ENCODE results near the gene P3H3. TPM values are rescaled to one million over a fixed set of nuclear protein-coding genes. Genes with fewer than 3 reads are reported as not detected.

Gene P3H3, protein sequence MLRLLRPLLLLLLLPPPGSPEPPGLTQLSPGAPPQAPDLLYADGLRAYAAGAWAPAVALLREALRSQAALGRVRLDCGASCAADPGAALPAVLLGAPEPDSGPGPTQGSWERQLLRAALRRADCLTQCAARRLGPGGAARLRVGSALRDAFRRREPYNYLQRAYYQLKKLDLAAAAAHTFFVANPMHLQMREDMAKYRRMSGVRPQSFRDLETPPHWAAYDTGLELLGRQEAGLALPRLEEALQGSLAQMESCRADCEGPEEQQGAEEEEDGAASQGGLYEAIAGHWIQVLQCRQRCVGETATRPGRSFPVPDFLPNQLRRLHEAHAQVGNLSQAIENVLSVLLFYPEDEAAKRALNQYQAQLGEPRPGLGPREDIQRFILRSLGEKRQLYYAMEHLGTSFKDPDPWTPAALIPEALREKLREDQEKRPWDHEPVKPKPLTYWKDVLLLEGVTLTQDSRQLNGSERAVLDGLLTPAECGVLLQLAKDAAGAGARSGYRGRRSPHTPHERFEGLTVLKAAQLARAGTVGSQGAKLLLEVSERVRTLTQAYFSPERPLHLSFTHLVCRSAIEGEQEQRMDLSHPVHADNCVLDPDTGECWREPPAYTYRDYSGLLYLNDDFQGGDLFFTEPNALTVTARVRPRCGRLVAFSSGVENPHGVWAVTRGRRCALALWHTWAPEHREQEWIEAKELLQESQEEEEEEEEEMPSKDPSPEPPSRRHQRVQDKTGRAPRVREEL
- 3.5 and 4.0 TPM in 2 replicates for total RNA-seq

GRCh38 chr12:6827982-6828780 is at the start of gene P3H3:
TSS of gene P3H3 (plus strand) at chr12:6828407. CDS start at chr12:6828441, 34 bp downstream.
- H3K27ac Mint-ChIP-seq: peak within 1 kb of the TSS; percentile 78
- peaks cover 31% of the 10 kb centered on the region for H3K4me1 Mint-ChIP-seq (ENCODE audit: low read depth)
- peaks cover 48% of the 10 kb centered on the region for H3K27me3 Mint-ChIP-seq (ENCODE audit: insufficient read depth)
- intact Hi-C loops (cut with micrococcal nuclease): loop anchor here (5.0 kb wide), 1 partner anchor 56 kb away; the partner anchor contains the start of gene LAG3
- no peak for DNase-seq (ENCODE audit: low spot score)
- H3K36me3 Mint-ChIP-seq (ENCODE audit: low read depth): no peaks in the 10 kb centered on the region
- peak within 1 kb of the TSS; percentile 90 for H3K4me3 Mint-ChIP-seq
- H3K9me3 Mint-ChIP-seq: no peaks in the 10 kb centered on the region

DNA sequence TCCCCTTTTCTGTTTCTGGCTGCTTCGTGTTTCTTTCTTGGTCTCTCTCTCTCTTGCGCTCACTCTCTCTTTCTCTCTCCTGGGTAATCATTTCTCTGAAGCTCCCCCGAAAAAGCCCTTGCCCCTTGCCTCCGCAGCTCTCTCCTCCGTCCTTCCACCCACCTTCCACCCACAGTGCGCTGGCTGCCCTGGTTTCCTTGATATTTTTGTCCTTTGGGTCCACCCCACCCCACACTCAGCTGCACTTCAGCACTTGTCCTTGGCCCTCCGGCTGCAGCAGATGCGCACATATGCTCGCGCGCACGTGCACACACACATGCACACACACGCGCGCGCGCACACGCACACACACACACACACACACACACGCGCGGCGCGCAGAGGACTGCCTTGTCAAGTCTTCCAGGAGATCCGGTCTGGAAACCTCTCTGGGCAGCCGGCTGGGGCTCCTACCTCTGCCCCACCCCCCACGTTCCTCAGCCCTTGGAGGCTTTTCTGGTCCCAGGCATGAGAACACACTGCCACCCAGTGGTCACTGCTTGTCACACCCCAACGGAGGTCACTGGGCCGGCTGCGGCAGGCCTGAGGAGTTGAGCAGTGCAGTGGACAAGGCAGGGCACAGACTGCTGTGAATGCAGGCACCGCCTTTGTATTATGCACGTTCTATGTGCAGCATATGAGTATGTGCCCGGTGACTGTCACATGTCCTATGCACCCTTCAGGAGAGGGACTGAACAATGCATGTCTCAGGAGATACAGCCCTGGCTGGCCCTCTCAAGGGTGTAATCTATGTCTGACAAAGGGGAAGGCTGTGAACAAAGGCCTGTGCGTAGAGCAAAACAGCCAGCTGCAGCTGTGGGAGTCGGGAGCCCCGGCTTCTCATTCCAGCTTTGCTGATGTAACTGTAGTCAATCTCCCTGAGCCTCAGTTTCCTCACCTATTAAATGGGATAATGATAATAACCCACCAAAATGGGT is 49.3 kb upstream of the P3H3 start:
- H3K27me3 Mint-ChIP-seq (ENCODE audit: insufficient read depth): no peaks in the 10 kb centered on the region
- peak; percentile 84 for DNase-seq (ENCODE audit: low spot score)
- peak overlapping the region; percentile 91 for H3K27ac Mint-ChIP-seq
- H3K9me3 Mint-ChIP-seq: no peaks in the 10 kb centered on the region
- H3K4me3 Mint-ChIP-seq: peak overlapping the region; percentile 80
- H3K4me1 Mint-ChIP-seq (ENCODE audit: low read depth): peaks cover 89% of the 10 kb centered on the region
- intact Hi-C loops (cut with micrococcal nuclease): no loop called here
- peaks cover 40% of the 10 kb centered on the region for H3K36me3 Mint-ChIP-seq (ENCODE audit: low read depth)

- H3K9me3 Mint-ChIP-seq: no peaks in the 10 kb centered on the region
- DNase-seq (ENCODE audit: low spot score): no peak
- peak overlapping the region; percentile 57 for H3K4me3 Mint-ChIP-seq
- peak overlapping the region; percentile 91 for H3K27ac Mint-ChIP-seq
- H3K27me3 Mint-ChIP-seq (ENCODE audit: insufficient read depth): no peaks in the 10 kb centered on the region
- peaks cover 89% of the 10 kb centered on the region for H3K4me1 Mint-ChIP-seq (ENCODE audit: low read depth)
- peaks cover 33% of the 10 kb centered on the region for H3K36me3 Mint-ChIP-seq (ENCODE audit: low read depth)
- intact Hi-C loops (cut with micrococcal nuclease): loop anchor here (1.0 to 2.0 kb wide), 5 partner anchors 8 to 45 kb away; partner anchors contain the start of genes CD4, LAG3, MLF2 and PTMS
Measured at GRCh38 chr12:6779708-6780432, 48.3 kb upstream of the P3H3 start.

DNA sequence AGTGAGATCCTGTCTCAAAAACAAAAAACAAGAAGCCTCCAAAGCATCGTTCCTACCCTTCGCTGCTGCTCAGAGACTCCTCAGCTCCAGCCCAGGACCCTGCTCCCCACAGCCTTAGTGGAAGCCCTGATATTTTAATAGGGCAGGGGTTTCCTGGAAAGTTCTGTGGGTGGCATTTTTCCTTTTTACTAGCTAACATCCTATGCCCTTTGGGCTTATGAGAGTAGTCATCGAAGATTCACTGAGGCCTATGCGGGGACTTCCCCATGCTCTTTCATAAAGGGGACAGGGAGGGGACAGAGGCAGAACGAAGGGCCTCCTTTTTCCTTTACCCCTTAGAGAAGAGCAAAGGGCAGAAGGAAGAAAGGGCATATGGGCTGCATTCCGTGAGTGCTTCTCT is 47.6 kb upstream of the P3H3 start:
- Mint-ChIP-seq H3K27ac (peak overlapping the region; percentile 91), H3K9me3 (no peaks in the 10 kb centered on the region), H3K27me3 (ENCODE audit: insufficient read depth) (no peaks in the 10 kb centered on the region), H3K4me3 (peak overlapping the region; percentile 39), H3K36me3 (ENCODE audit: low read depth) (peaks cover 26% of the 10 kb centered on the region), H3K4me1 (ENCODE audit: low read depth) (peaks cover 89% of the 10 kb centered on the region)
- intact Hi-C loops (cut with micrococcal nuclease): loop anchor here (1.0 to 2.0 kb wide), 5 partner anchors 8 to 45 kb away; partner anchors contain the start of genes CD4, LAG3, MLF2 and PTMS
- no peak for DNase-seq (ENCODE audit: low spot score)

DNA sequence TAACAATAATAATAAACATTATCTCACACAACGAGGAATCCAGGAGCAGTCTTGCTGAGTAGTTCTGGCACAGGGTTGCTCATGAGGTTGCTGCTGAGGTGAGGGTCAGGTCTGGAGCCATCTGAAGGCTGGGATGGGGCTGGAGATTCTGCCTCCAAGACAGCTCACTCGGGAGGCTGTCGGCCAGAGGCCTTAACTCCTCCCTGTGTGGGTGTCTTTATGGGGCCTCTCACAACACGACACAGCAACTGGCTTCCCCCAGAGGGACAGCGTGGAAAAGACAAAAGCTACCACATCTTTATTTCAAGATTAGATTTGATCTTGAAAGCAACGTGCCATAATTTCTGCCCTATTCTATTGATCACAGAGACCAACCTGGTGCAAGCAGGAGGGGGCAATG is 46.1 kb upstream of the P3H3 start:
- H3K27me3 Mint-ChIP-seq (ENCODE audit: insufficient read depth): no peaks in the 10 kb centered on the region
- peaks cover 87% of the 10 kb centered on the region for H3K4me1 Mint-ChIP-seq (ENCODE audit: low read depth)
- H3K36me3 Mint-ChIP-seq (ENCODE audit: low read depth): peaks cover 14% of the 10 kb centered on the region
- DNase-seq (ENCODE audit: low spot score): no peak
- H3K4me3 Mint-ChIP-seq: no peak overlapping the region
- H3K27ac Mint-ChIP-seq: peak overlapping the region; percentile 59
- intact Hi-C loops (cut with micrococcal nuclease): no loop called here
- no peaks in the 10 kb centered on the region for H3K9me3 Mint-ChIP-seq

DNA sequence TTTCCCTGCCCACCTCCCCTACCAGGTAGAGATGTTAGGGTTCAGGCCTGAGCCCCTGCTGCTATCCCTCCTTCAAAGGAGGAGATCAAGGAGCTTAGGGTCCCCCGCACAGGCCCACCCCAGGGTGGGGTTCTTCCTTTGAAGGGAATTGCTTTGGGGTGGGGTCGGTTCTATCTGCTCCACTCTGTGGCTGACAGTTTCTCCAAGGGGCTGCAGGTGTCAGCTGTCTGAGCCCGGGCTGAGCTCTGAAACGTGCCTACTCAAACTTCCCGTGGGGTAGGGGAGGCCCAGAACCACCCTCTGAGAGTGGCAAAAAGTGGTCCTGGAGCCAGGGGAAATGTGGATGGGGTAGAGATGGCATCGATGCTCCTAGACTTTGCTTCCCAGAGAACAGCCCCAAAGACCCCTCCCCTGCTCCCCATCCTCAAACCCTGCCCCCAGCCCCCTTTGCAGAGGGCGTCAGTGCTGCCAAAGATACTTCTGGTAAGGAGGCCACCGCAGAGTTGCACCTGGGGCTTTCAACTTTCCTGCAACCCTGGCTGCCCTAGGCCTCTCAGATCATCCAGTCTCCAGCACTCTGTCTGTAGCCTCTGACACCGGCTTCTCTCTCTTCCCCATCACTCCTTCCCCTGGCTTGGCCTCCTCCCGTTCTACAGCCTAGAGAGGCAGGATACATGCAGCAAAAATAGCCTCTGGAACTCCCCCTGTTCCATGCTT is 45.2 kb upstream of the P3H3 start:
- Mint-ChIP-seq H3K27ac (peak overlapping the region; percentile 42), H3K9me3 (no peaks in the 10 kb centered on the region), H3K4me3 (peak overlapping the region; percentile 3), H3K36me3 (ENCODE audit: low read depth) (peaks cover 9% of the 10 kb centered on the region), H3K27me3 (ENCODE audit: insufficient read depth) (no peaks in the 10 kb centered on the region), H3K4me1 (ENCODE audit: low read depth) (peaks cover 79% of the 10 kb centered on the region)
- DNase-seq (ENCODE audit: low spot score): no peak
- intact Hi-C loops (cut with micrococcal nuclease): no loop called here

DNA sequence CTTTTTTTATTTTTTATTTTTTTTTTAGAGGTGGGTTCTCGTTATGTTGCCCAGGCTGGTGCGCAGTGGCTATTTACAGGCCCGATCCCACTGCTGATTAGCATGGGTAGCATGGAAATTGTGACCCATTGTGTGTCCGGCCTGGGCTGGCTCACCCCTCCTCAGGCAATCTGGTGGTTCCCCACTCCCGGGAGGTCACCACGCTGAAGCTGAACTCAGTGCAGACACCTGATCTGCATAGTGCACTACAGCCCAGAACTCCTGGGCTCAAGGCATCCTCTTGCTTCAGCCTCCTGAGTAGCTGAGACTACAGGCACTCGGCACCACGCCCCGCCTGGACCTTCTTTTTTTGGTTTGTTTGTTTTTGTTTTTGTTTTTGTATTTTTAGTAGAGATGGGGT is 44.4 kb upstream of the P3H3 start:
- Mint-ChIP-seq H3K4me1 (ENCODE audit: low read depth) (peaks cover 79% of the 10 kb centered on the region), H3K36me3 (ENCODE audit: low read depth) (peaks cover under 1% of the 10 kb centered on the region), H3K27ac (peak overlapping the region; percentile 42), H3K4me3 (peak overlapping the region; percentile 12), H3K27me3 (ENCODE audit: insufficient read depth) (no peaks in the 10 kb centered on the region), H3K9me3 (no peaks in the 10 kb centered on the region)
- DNase-seq (ENCODE audit: low spot score): no peak
- intact Hi-C loops (cut with micrococcal nuclease): no loop called here

- Mint-ChIP-seq H3K27ac (no peak overlapping the region), H3K4me3 (peak overlapping the region; percentile 22)
Measured at GRCh38 chr12:6784296-6784695, 43.9 kb upstream of the P3H3 start.

DNA sequence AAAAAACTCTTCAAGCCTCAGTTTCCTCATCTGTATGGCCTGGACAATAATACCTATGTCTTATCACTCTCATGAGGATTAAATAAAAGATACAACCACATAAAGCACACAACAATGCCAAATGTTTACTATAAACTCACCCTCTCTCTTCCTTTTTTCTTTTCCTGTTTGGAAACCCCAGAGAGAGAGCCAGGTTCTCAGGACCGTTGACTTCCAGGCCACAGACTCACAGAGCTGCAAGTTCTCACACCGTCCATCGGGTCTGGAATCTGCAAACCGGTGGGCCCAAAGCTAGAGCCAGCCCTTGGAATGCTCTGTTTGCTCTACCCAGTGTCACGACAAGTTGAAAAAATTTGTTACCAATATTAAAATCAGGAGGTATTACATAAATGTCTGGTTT is 43.4 kb upstream of the P3H3 start:
- no peak overlapping the region for H3K4me3 Mint-ChIP-seq
- peaks cover 1% of the 10 kb centered on the region for H3K36me3 Mint-ChIP-seq (ENCODE audit: low read depth)
- no peak overlapping the region for H3K27ac Mint-ChIP-seq

More at GRCh38 chr12:6784296-6784695, 43.9 kb upstream of the P3H3 start:
- no peak for DNase-seq (ENCODE audit: low spot score)
- Mint-ChIP-seq H3K36me3 (ENCODE audit: low read depth) (no peaks in the 10 kb centered on the region), H3K4me1 (ENCODE audit: low read depth) (peaks cover 79% of the 10 kb centered on the region), H3K9me3 (no peaks in the 10 kb centered on the region), H3K27me3 (ENCODE audit: insufficient read depth) (no peaks in the 10 kb centered on the region)
- intact Hi-C loops (cut with micrococcal nuclease): no loop called here

DNA sequence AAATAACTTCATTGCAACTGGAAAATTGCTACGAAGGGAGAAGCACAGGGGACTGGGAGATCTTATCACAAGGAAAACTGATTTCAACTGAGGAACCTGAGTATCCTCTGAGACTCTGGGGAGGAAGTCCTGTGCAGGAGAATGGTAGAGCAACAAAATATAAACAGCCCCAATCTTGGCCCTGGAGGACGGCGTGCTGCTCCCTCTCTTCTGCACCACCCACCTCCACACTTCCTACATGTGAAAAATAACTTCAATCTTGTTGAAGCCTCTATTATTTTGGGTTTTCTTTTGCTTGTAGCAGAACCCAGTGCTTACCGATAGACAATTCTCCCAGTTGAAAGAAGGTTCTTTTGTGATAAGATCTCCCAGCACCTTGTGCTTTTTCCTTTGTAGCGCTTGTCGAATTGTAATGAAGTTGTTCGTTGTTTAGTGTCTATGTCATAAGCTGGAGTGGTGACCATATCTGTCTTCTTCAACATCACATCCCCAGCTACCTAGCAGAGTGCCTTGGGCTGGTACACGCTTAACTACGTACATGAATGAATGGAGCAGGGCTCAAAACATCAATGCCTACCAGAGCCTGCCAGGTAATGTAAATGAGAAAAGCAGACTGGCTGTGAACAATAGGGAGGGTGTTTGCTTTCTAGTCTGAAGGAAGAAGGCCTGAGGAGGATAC is 41.7 kb upstream of the P3H3 start:
- H3K36me3 Mint-ChIP-seq (ENCODE audit: low read depth): peaks cover 6% of the 10 kb centered on the region
- peak overlapping the region; percentile 56 for H3K4me3 Mint-ChIP-seq
- H3K27ac Mint-ChIP-seq: peak overlapping the region; percentile 62
- H3K9me3 Mint-ChIP-seq: no peaks in the 10 kb centered on the region
- intact Hi-C loops (cut with micrococcal nuclease): loop anchor here (5.0 kb wide), 2 partner anchors 99 to 166 kb away; partner anchors contain the start of genes PTPN6 and ZNF384
- peaks cover 71% of the 10 kb centered on the region for H3K4me1 Mint-ChIP-seq (ENCODE audit: low read depth)
- no peaks in the 10 kb centered on the region for H3K27me3 Mint-ChIP-seq (ENCODE audit: insufficient read depth)
- DNase-seq (ENCODE audit: low spot score): no peak

More for the DNA sequence above, 43.4 kb upstream of the P3H3 start:
- intact Hi-C loops (cut with micrococcal nuclease): loop anchor here (5.0 kb wide), 2 partner anchors 97 to 168 kb away; partner anchors contain the start of genes PTPN6 and ZNF384
- DNase-seq (ENCODE audit: low spot score): no peak
- Mint-ChIP-seq H3K9me3 (no peaks in the 10 kb centered on the region), H3K4me1 (ENCODE audit: low read depth) (peaks cover 78% of the 10 kb centered on the region), H3K27me3 (ENCODE audit: insufficient read depth) (no peaks in the 10 kb centered on the region)
